ENCODE results near the gene ZWILCH. TPM values are rescaled to one million over a fixed set of nuclear protein-coding genes. Genes with fewer than 3 reads are reported as not detected.
"Not testable (repeated sequence)": the region's sequence is repeated elsewhere in the genome, so short reads cannot be mapped to it uniquely, and the experiment has no call there.

ZWILCH gene
- total and polyA plus RNA-seq, 2 donors (not counting 3 experiments of a cell fraction or from before 2014, with no cell fraction given) = 9.3 to 28.8 TPM

DNA sequence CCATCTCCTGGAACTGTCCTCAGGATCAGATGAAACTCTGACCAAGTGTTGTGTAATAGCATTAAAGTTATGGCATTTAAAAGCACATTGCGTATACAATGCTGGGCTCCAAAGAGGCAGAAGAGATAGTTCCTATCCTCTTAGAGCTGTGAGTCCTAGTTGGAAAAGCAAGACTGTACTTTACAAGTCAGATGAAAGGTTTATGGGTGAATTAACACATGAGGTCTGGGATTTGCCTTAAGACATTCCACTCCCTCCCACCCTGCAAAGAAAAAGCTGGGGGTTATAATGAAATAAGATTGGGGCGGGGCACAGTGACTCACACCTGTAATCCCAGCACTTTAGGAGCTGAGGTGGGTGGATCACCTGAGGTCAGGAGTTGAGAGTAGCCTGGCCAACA lies 43.2 kb upstream of the ZWILCH start:
- H3K4me3 ChIP-seq (replicated peaks in 1 of 3; ENCODE audit: insufficient read depth in 1 of 3, low read depth in 1 of 3, low read length in 3 of 3) = no peak overlapping the region
- no peaks in the 10 kb centered on the region for H3K36me3 ChIP-seq (ENCODE audit: control insufficient read depth in 2 of 2, extremely low read depth in 1 of 2, insufficient read depth in 2 of 2, low read length in 2 of 2)
- H3K9ac ChIP-seq (replicated peaks; ENCODE audit: extremely low read depth, insufficient read depth, low read length) = no peak overlapping the region
- TF ChIP-seq GATA2 (IDR thresholded peaks at IDR 0.05; ENCODE audit: insufficient read depth, insufficient read length, low read depth, low read length) = no peak
- TF ChIP-seq, protein P1, sequence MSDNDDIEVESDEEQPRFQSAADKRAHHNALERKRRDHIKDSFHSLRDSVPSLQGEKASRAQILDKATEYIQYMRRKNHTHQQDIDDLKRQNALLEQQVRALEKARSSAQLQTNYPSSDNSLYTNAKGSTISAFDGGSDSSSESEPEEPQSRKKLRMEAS (IDR thresholded peaks at IDR 0.05; ENCODE audit: insufficient read depth, insufficient read length) = no peak
- TF ChIP-seq FOS (IDR thresholded peaks at IDR 0.05; ENCODE audit: borderline replicate concordance, insufficient read depth, low read length) = no peak
- ChIA-PET POLR2A (no interaction called here), CTCF (no interaction called here)
- dilution Hi-C loops (cut with MboI; ENCODE audit: extremely low pct_ligation_motif_present, low sequenced_read_pairs) = no loop called here
- H3K27ac ChIP-seq (ENCODE audit: insufficient read depth, low read depth, low read length) = no peak overlapping the region
- no peaks in the 10 kb centered on the region for H4K20me1 ChIP-seq (replicated peaks; ENCODE audit: control insufficient read depth, extremely low read depth, insufficient read depth, low read length)
- no peaks in the 10 kb centered on the region for H3K27me3 ChIP-seq (ENCODE audit: control insufficient read depth in 2 of 2, insufficient read depth in 2 of 2, low read length in 2 of 2)
- peaks cover 2% of the 10 kb centered on the region for H3K79me2 ChIP-seq (ENCODE audit: control insufficient read depth, insufficient read depth, low read length)
- DNase-seq (ENCODE audit: low read depth, low spot score) (no peak), FAIRE-seq (no peak)
- H3K4me2 ChIP-seq (ENCODE audit: insufficient read depth, low read length) = no peak overlapping the region
- BruUV-seq (replicated peaks) = no TSS peak
- peaks cover 12% of the 10 kb centered on the region for H3K4me1 ChIP-seq (ENCODE audit: control insufficient read depth, extremely low read depth, insufficient read depth, low read length)
- H3K9me3 ChIP-seq (replicated peaks; ENCODE audit: control insufficient read depth, insufficient read depth, low read length) = no peaks in the 10 kb centered on the region
- H2AFZ ChIP-seq (ENCODE audit: low read depth, low read length) = no peak overlapping the region
- intact Hi-C loops (cut with micrococcal nuclease) = no loop called here
- no peaks in the 10 kb centered on the region for H3K9me1 ChIP-seq (replicated peaks; ENCODE audit: control insufficient read depth, extremely low read depth, insufficient read depth, low read length)

DNA sequence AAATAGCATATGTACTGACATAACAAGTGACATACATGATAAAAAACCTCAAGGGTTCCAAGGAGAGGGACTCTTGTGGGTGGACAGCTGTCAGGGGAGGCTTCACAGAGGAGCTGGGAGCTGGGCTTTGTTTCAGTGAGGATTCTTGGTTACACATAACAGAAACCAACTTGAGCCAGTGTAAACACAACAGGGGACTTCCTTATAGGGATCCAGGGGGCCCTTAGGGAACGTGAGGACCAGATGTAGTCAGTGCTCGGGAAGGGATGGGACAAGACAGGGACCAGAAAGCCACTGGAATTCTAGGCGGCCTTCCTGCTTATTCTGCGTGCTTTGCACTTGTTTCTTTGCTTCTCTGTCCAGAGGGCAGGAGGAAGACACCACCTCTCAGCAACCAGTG lies 42.5 kb upstream of the ZWILCH start:
- FAIRE-seq = no peak
- Histone ChIP-seq H4K20me1 (replicated peaks; ENCODE audit: control insufficient read depth, extremely low read depth, insufficient read depth, low read length) (no peaks in the 10 kb centered on the region), H3K4me2 (ENCODE audit: insufficient read depth, low read length) (no peak overlapping the region), H3K4me1 (ENCODE audit: control insufficient read depth, extremely low read depth, insufficient read depth, low read length) (peaks cover 12% of the 10 kb centered on the region), H3K4me3 (replicated peaks in 1 of 3; ENCODE audit: insufficient read depth in 1 of 3, low read depth in 1 of 3, low read length in 3 of 3) (no peak overlapping the region), H3K79me2 (ENCODE audit: control insufficient read depth, insufficient read depth, low read length) (peaks cover 2% of the 10 kb centered on the region), H3K27ac (ENCODE audit: insufficient read depth, low read depth, low read length) (no peak overlapping the region), H2AFZ (ENCODE audit: low read depth, low read length) (no peak overlapping the region), H3K9me1 (replicated peaks; ENCODE audit: control insufficient read depth, extremely low read depth, insufficient read depth, low read length) (no peaks in the 10 kb centered on the region), H3K36me3 (ENCODE audit: control insufficient read depth in 2 of 2, extremely low read depth in 1 of 2, insufficient read depth in 2 of 2, low read length in 2 of 2) (no peaks in the 10 kb centered on the region), H3K9me3 (replicated peaks; ENCODE audit: control insufficient read depth, insufficient read depth, low read length) (no peaks in the 10 kb centered on the region), H3K27me3 (ENCODE audit: control insufficient read depth in 2 of 2, insufficient read depth in 2 of 2, low read length in 2 of 2) (no peaks in the 10 kb centered on the region), H3K9ac (replicated peaks; ENCODE audit: extremely low read depth, insufficient read depth, low read length) (no peak overlapping the region)
- intact Hi-C loops (cut with micrococcal nuclease) (no loop called here), dilution Hi-C loops (cut with MboI; ENCODE audit: extremely low pct_ligation_motif_present, low sequenced_read_pairs) (no loop called here)
- DNase-seq (ENCODE audit: low read depth, low spot score) = no peak
- CTCF ChIA-PET = no interaction called here
- TF ChIP-seq POLR2A (IDR thresholded peaks at IDR 0.05; ENCODE audit: low read depth, low read length) (no peak), GATA2 (IDR thresholded peaks at IDR 0.05; ENCODE audit: insufficient read depth, insufficient read length, low read depth, low read length) (no peak), POLR2AphosphoS5 (IDR thresholded peaks at IDR 0.05; ENCODE audit: insufficient read depth, low read depth, low read length) (no peak), FOS (IDR thresholded peaks at IDR 0.05; ENCODE audit: borderline replicate concordance, insufficient read depth, low read length) (no peak), EZH2 (IDR thresholded peaks at IDR 0.05; ENCODE audit: borderline replicate concordance, low read depth, low read length, severe bottlenecking) (no peak), JUN (IDR thresholded peaks at IDR 0.05; ENCODE audit: borderline replicate concordance, insufficient read depth, insufficient read length, low read depth) (no peak), MYC (IDR thresholded peaks at IDR 0.05; ENCODE audit: low read depth, low read length) (no peak)
- TF ChIP-seq, protein P2, sequence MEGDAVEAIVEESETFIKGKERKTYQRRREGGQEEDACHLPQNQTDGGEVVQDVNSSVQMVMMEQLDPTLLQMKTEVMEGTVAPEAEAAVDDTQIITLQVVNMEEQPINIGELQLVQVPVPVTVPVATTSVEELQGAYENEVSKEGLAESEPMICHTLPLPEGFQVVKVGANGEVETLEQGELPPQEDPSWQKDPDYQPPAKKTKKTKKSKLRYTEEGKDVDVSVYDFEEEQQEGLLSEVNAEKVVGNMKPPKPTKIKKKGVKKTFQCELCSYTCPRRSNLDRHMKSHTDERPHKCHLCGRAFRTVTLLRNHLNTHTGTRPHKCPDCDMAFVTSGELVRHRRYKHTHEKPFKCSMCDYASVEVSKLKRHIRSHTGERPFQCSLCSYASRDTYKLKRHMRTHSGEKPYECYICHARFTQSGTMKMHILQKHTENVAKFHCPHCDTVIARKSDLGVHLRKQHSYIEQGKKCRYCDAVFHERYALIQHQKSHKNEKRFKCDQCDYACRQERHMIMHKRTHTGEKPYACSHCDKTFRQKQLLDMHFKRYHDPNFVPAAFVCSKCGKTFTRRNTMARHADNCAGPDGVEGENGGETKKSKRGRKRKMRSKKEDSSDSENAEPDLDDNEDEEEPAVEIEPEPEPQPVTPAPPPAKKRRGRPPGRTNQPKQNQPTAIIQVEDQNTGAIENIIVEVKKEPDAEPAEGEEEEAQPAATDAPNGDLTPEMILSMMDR (IDR thresholded peaks at IDR 0.05; ENCODE audit: extremely low read depth in 1 of 2, insufficient read depth in 1 of 2, low read depth in 1 of 2, low read length in 2 of 2) = no peak
- TF ChIP-seq, protein P1 (IDR thresholded peaks at IDR 0.05; ENCODE audit: insufficient read depth, insufficient read length) = no peak
- no TSS peak for BruUV-seq (replicated peaks)
- POLR2A ChIA-PET = no interaction called here

DNA sequence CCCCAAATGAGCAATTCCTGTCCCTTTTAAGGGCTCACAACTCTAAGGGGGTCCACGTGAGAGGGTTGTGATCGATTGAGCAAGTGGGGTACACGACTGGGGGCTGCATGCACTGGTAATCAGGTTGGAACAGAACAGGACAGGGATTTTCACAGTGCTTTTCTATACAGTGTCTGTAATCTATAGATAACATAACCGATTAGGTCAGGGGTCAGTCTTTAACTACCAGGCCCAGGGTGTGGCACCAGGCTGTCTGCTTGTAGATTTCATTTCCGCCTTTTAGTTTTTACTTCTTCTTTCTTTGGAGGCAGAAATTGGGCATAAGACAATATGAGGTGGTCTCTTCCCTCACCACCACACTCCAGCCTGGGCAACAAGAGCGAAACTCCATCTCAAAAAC lies 39.8 kb upstream of the ZWILCH start:
- DNase-seq (ENCODE audit: low read depth, low spot score); intact Hi-C loops (cut with micrococcal nuclease); H4K20me1 ChIP-seq (replicated peaks; ENCODE audit: control insufficient read depth, extremely low read depth, insufficient read depth, low read length); H3K4me3 ChIP-seq (replicated peaks in 1 of 3; ENCODE audit: insufficient read depth in 1 of 3, low read depth in 1 of 3, low read length in 3 of 3); H2AFZ ChIP-seq (ENCODE audit: low read depth, low read length); H3K9me3 ChIP-seq (replicated peaks; ENCODE audit: control insufficient read depth, insufficient read depth, low read length); H3K27me3 ChIP-seq (ENCODE audit: control insufficient read depth in 2 of 2, insufficient read depth in 2 of 2, low read length in 2 of 2); dilution Hi-C loops (cut with MboI; ENCODE audit: extremely low pct_ligation_motif_present, low sequenced_read_pairs); H3K9me1 ChIP-seq (replicated peaks; ENCODE audit: control insufficient read depth, extremely low read depth, insufficient read depth, low read length); H3K9ac ChIP-seq (replicated peaks; ENCODE audit: extremely low read depth, insufficient read depth, low read length); H3K27ac ChIP-seq (ENCODE audit: insufficient read depth, low read depth, low read length); H3K79me2 ChIP-seq (ENCODE audit: control insufficient read depth, insufficient read depth, low read length); BruUV-seq (replicated peaks); CTCF ChIA-PET; H3K36me3 ChIP-seq (ENCODE audit: control insufficient read depth in 2 of 2, extremely low read depth in 1 of 2, insufficient read depth in 2 of 2, low read length in 2 of 2); POLR2A ChIA-PET; H3K4me1 ChIP-seq (ENCODE audit: control insufficient read depth, extremely low read depth, insufficient read depth, low read length); H3K4me2 ChIP-seq (ENCODE audit: insufficient read depth, low read length); FAIRE-seq: not testable (repeated sequence)

All from endothelial cell of umbilical vein (primary cell).